HEK293T (cell line): Measurements from ENCODE around the gene RARA.

Source experiments
- BHLHE40 ChIP-seq: fragments of 450-650 bp; IDR thresholded peaks from 2 replicates; pipeline ENCODE4 v1.6.1; 2016; ENCODE audit warnings: mild to moderate bottlenecking, moderate library complexity, borderline replicate concordance
- ELF4 ChIP-seq: fragments of 450-650 bp; IDR thresholded peaks from 2 replicates; pipeline ENCODE4 v1.6.1; 2017; ENCODE audit warnings: antibody characterized with exemption
- FOXA1 ChIP-seq: fragments of 450-650 bp; IDR thresholded peaks from 2 replicates; pipeline ENCODE4 v1.6.1; 2016; ENCODE audit warnings: mild to moderate bottlenecking
- FOXM1 ChIP-seq: fragments of 450-650 bp; IDR thresholded peaks from 2 replicates; pipeline ENCODE4 v1.6.1; 2017; ENCODE audit warnings: mild to moderate bottlenecking, borderline replicate concordance

- TF ChIP-seq FOXM1 (no peak), BHLHE40 (no peak), FOXA1 (no peak), ELF4 (no peak)
Observed at GRCh38 chr17:40352779-40353394, 43.9 kb downstream of the RARA start.
